ENCODE results near the gene PLEKHB2.
A peak's percentile ranks its signal among the peaks of the same experiment; 100 is the strongest.
"Not testable (repeated sequence)": the region's sequence is repeated elsewhere in the genome, so short reads cannot be mapped to it uniquely, and the experiment has no call there.

The PLEKHB2 gene

DNA sequence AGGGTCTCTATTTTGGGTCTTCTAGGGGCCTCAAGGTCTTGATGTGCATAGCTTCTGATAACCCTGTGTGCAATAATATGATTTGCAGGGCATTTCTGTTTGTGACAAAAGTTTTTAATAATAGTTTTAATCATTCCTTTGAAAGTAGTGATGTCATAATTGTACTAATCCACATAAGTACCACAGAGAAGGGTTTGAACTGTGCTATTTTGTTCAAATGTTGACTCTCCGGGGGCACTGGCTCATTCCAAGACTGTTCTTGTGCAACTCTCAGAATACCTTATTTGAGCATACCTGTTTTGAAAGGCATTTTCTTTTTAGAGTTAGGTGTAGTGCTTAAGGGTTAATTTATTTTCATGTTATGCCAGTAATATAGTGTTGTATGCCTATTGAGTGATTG lies 41.6 kb downstream of the PLEKHB2 start:
- ChIA-PET POLR2A (no interaction called here), CTCF (interaction anchor here (1.0 to 2.2 kb wide), 4 partner anchors 9 to 38 kb away, joined by 3 to 5 read pairs (median 4); no protein-coding TSS in a partner anchor)
- no peak for DNase-seq (ENCODE audit: extremely low spot score)
- TF ChIP-seq, protein P1, sequence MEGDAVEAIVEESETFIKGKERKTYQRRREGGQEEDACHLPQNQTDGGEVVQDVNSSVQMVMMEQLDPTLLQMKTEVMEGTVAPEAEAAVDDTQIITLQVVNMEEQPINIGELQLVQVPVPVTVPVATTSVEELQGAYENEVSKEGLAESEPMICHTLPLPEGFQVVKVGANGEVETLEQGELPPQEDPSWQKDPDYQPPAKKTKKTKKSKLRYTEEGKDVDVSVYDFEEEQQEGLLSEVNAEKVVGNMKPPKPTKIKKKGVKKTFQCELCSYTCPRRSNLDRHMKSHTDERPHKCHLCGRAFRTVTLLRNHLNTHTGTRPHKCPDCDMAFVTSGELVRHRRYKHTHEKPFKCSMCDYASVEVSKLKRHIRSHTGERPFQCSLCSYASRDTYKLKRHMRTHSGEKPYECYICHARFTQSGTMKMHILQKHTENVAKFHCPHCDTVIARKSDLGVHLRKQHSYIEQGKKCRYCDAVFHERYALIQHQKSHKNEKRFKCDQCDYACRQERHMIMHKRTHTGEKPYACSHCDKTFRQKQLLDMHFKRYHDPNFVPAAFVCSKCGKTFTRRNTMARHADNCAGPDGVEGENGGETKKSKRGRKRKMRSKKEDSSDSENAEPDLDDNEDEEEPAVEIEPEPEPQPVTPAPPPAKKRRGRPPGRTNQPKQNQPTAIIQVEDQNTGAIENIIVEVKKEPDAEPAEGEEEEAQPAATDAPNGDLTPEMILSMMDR (IDR thresholded peaks at IDR 0.05; ENCODE audit: control extremely low read depth, extremely low read depth, low read depth, missing control alignments), result no peak

DNA sequence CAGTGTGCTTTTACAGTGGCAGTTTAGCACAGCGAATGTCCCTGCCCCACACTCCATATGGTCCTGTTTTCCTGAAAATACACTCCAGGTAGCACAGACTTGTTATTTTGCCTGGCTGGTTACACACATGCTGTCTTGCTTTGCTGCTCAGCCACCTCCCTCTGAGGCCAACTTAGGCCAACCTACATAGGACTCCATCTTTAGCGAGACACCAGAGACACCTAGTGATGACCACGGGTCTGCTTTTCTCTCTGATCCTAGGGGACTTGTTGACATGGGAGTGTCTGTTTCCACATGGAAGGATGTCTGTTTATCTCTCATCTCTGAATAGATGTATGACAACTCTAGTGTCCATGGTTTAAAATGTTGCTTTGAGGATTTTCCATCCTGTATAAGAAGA lies 43.3 kb downstream of the PLEKHB2 start:
- CTCF ChIA-PET, result interaction anchor here (1.0 to 2.2 kb wide), 2 partner anchors 10 to 40 kb away, joined by 3 to 5 read pairs; no protein-coding TSS in a partner anchor
- POLR2A ChIA-PET, result no interaction called here
- no peak for DNase-seq (ENCODE audit: extremely low spot score)
- TF ChIP-seq, protein P1 (IDR thresholded peaks at IDR 0.05; ENCODE audit: control extremely low read depth, extremely low read depth, low read depth, missing control alignments), result no peak

DNA sequence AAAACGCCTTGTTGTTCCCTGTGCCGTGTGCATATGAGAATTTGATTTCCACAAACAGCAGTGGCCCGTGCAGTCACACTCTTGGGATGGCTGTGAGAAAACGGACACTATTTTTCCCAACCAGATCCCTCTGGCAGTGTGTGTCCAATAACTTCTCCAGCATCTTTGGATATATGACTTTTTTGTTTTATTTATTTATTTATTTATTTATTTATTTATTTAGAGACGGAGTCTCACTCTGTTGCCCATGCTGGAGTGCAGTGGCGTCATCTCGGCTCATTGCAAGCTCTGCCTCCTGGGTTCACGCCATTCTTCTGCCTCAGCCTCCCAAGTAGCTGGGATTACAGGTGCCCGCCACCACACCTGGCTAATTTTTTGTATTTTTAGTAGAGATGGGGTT lies 45.0 kb downstream of the PLEKHB2 start:
- ChIA-PET CTCF (interaction anchor here (0.7 to 1.3 kb wide), 2 partner anchors 16 to 186 kb away, joined by 3 to 4 read pairs; no protein-coding TSS in a partner anchor), POLR2A (interaction anchor here (0.7 kb wide), 1 partner anchor 26 kb away, joined by 3 read pairs; no protein-coding TSS in a partner anchor)
- DNase-seq (ENCODE audit: extremely low spot score), result not testable (repeated sequence)

DNA sequence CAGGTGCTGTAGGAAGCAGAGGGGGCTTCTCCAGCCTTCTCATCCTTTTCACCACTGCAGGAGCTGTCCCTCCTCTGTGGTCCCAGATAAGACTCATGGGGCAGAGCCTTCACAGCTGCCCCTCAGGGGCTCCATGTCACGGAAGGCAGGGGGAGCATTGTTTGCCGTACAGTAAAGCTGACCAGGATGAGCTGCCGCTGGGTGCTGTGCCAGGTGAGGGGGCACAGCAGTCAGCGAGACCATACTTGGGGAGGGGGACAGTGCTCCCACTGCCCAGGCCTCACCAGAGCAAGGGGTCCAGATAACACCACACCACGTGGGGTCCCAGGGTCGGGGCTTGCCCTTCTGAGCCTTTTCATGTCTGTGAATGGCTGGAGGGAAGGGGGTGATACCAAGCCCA lies 46.3 kb downstream of the PLEKHB2 start:
- DNase-seq (ENCODE audit: extremely low spot score), result no peak
- TF ChIP-seq, protein P1 (IDR thresholded peaks at IDR 0.05; ENCODE audit: control extremely low read depth, extremely low read depth, low read depth, missing control alignments), result no peak
- ChIA-PET CTCF (interaction anchor here (1.3 kb wide), 1 partner anchor 17 kb away, joined by 4 read pairs; no protein-coding TSS in a partner anchor), POLR2A (no interaction called here)

DNA sequence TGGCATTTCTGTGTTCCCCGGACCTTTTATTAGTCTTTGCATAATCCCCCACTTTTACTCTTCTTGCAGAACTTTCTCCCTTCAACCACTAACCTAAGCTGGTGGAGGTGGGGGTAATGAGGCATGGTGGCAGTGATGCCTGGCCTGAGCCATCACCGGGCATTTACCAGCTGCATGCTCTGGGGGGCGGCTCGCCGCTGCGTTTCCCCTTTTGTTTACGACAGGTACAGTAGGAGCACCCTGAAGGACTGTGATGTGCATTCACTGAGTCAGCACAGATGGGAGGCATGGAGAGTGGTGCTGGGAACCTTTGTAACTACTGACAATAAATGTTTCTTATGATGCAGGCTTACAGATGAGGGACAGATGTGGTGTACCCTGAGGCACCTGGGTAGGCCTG lies 46.9 kb downstream of the PLEKHB2 start:
- ChIA-PET CTCF (interaction anchor here (1.5 to 4.4 kb wide), 3 partner anchors 34 to 650 kb away, joined by 6 to 28 read pairs (median 9); no protein-coding TSS in a partner anchor), POLR2A (no interaction called here)
- TF ChIP-seq, protein P1 (IDR thresholded peaks at IDR 0.05; ENCODE audit: control extremely low read depth, extremely low read depth, low read depth, missing control alignments), result no peak
- no peak for DNase-seq (ENCODE audit: extremely low spot score)

DNA sequence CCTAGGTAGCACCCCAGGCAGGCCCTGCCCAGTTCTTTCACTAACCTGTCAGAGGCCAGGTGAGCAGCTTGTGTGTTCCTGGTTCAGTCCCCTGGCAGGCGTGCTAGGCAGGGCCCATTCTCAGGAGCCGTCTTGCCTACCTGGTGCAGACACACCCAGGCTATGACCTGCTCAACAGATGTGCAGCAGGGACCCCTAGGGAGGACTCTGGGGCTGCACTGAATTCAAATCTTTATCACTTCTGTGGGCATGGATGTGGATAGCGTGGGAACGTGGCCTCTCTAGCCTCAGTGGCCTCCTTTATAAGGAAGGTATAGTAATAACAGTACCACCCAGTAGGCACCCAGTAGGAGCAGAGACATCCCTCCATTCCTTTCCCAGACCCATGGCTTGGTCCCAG lies 48.4 kb downstream of the PLEKHB2 start:
- DNase-seq (ENCODE audit: extremely low spot score), result no peak
- POLR2A ChIA-PET, result no interaction called here
- CTCF ChIA-PET, result interaction anchor here (0.7 to 4.4 kb wide), 15 partner anchors 9 to 649 kb away, joined by 3 to 28 read pairs (median 4); no protein-coding TSS in a partner anchor
- TF ChIP-seq, protein P1 (IDR thresholded peaks at IDR 0.05; ENCODE audit: control extremely low read depth, extremely low read depth, low read depth, missing control alignments), result no peak

DNA sequence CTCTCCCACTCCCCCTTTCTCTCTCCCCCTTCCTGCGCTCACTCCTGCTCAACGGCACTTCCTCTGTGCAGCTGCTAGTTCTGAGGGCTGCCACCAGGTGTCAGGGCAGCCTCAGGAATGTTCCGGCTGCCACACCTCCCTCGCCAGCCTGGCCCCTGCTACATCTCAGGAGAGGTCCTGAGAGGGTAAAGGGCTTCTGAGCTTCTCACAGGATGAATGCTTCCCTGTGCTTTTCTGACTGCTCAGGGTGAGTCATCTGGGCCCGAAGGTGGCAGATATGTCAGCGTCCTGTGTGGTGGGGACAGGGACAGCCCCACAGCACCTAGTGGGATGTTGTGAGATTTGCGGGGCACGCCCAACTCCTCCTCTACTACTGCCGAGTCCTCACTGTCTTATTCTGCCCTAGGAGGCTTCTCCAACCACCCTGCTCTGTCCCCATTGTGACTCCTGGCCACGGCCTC lies 49.0 kb downstream of the PLEKHB2 start:
- CTCF ChIA-PET, result interaction anchor here (0.7 to 4.4 kb wide), 15 partner anchors 9 to 648 kb away, joined by 3 to 28 read pairs (median 4); no protein-coding TSS in a partner anchor
- peak; percentile 86 for DNase-seq (ENCODE audit: extremely low spot score)
- POLR2A ChIA-PET, result no interaction called here
- TF ChIP-seq, protein P1 (IDR thresholded peaks at IDR 0.05; ENCODE audit: control extremely low read depth, extremely low read depth, low read depth, missing control alignments), result peak; percentile 100
